Progenitor cell of endocrine pancreas (in vitro differentiated cells): ENCODE results near the gene LHX4. TPM values are rescaled to one million over a fixed set of nuclear protein-coding genes. Genes with fewer than 3 reads are reported as not detected.

Source experiments
- DNase-seq: peaks from one replicate; pipeline ENCODE4 v3.0.0; 2021; ENCODE audit warnings: low spot score; ENCODE audit not compliant: unreplicated experiment
- H3K27ac Mint-ChIP-seq: 2 replicates; pipeline ENCODE4 v1.8.0; 2021; ENCODE audit warnings: mild to moderate bottlenecking, moderate library complexity, mixed read lengths
- H3K27me3 Mint-ChIP-seq: 2 replicates; pipeline ENCODE4 v1.8.0; 2021; ENCODE audit warnings: mixed read lengths
- H3K36me3 Mint-ChIP-seq: 2 replicates; pipeline ENCODE4 v1.8.0; 2022; ENCODE audit warnings: mixed read lengths; ENCODE audit not compliant: insufficient read depth
- H3K4me1 Mint-ChIP-seq: 2 replicates; pipeline ENCODE4 v1.8.0; 2021; ENCODE audit warnings: low read depth, mixed read lengths
- H3K4me3 Mint-ChIP-seq: 2 replicates; pipeline ENCODE4 v1.8.0; 2021; ENCODE audit warnings: low read depth, mild to moderate bottlenecking, moderate library complexity, mixed read lengths
- H3K9me3 Mint-ChIP-seq: 2 replicates; pipeline ENCODE4 v1.8.0; 2021; ENCODE audit warnings: low read depth, mixed read lengths
- CTCF ChIP-seq: fragments of 200-600 bp; sonication (generic); IDR thresholded peaks from one replicate; pipeline ENCODE4 v1.5.0; 2021; ENCODE audit warnings: antibody characterized with exemption, mild to moderate bottlenecking; ENCODE audit not compliant: unreplicated experiment
- long read RNA-seq: library from polyadenylated mRNA; unstranded; transcript quantifications from one replicate; pipeline ENCODE4 v2.0.0, GENCODE V29; 2020
- total RNA-seq: library from RNA; stranded (reverse); gene quantifications from 2 replicates; pipeline ENCODE4 v1.2.1, GENCODE V29; 2021

LHX4 gene
- 0.55 and 0.62 TPM in 2 replicates for total RNA-seq
- long read RNA-seq, partial matches to known transcripts = 0 of 9 reads
- long read RNA-seq, other reads (novel, unspliced or antisense) = 9 of 9 reads

GRCh38 chr1:180229483-180230415, at the start of gene LHX4:
Gene LHX4, plus strand, starts transcription at chr1:180230264. Its CDS starts 266 bp downstream, at chr1:180230530.
- DNase-seq = no peak
- H3K4me3 Mint-ChIP-seq = peak within 1 kb of the TSS; percentile 71
- H3K27ac Mint-ChIP-seq = no peak within 1 kb of the TSS
- TF ChIP-seq CTCF = peak; percentile 7
- no peaks in the 10 kb centered on the region for H3K36me3 Mint-ChIP-seq
- peaks cover 6% of the 10 kb centered on the region for H3K4me1 Mint-ChIP-seq
- H3K9me3 Mint-ChIP-seq = no peaks in the 10 kb centered on the region
- H3K27me3 Mint-ChIP-seq = peaks cover 88% of the 10 kb centered on the region

- no peaks in the 10 kb centered on the region for H3K9me3 Mint-ChIP-seq
- DNase-seq = no peak
- H3K4me1 Mint-ChIP-seq = no peaks in the 10 kb centered on the region
- peaks cover 24% of the 10 kb centered on the region for H3K36me3 Mint-ChIP-seq
- peak; percentile 53 for TF ChIP-seq CTCF
- no peaks in the 10 kb centered on the region for H3K27me3 Mint-ChIP-seq
- H3K4me3 Mint-ChIP-seq = no peak overlapping the region
- no peak overlapping the region for H3K27ac Mint-ChIP-seq
These were observed 49.0 kb upstream of the LHX4 start for GRCh38 chr1:180181048-180181447.

- TF ChIP-seq CTCF = no peak
- no peak overlapping the region for H3K4me3 Mint-ChIP-seq
- no peak overlapping the region for H3K27ac Mint-ChIP-seq
- no peaks in the 10 kb centered on the region for H3K27me3 Mint-ChIP-seq
- H3K9me3 Mint-ChIP-seq = no peaks in the 10 kb centered on the region
- no peak for DNase-seq
- no peaks in the 10 kb centered on the region for H3K4me1 Mint-ChIP-seq
- peaks cover 20% of the 10 kb centered on the region for H3K36me3 Mint-ChIP-seq
These were observed 47.9 kb upstream of the LHX4 start for GRCh38 chr1:180181996-180182642.

GRCh38 chr1:180182643-180183311, 47.3 kb upstream of the LHX4 start:
- no peak for TF ChIP-seq CTCF
- no peak overlapping the region for H3K4me3 Mint-ChIP-seq

GRCh38 chr1:180183426-180183825, 46.6 kb upstream of the LHX4 start:
- H3K4me1 Mint-ChIP-seq = no peaks in the 10 kb centered on the region
- DNase-seq = no peak
- H3K9me3 Mint-ChIP-seq = no peaks in the 10 kb centered on the region
- H3K4me3 Mint-ChIP-seq = no peak overlapping the region
- H3K27ac Mint-ChIP-seq = no peak overlapping the region
- peaks cover 22% of the 10 kb centered on the region for H3K36me3 Mint-ChIP-seq
- H3K27me3 Mint-ChIP-seq = no peaks in the 10 kb centered on the region
- TF ChIP-seq CTCF = no peak

More at GRCh38 chr1:180182643-180183311, 47.3 kb upstream of the LHX4 start:
- Mint-ChIP-seq H3K27ac (no peak overlapping the region), H3K36me3 (peaks cover 20% of the 10 kb centered on the region), H3K27me3 (no peaks in the 10 kb centered on the region), H3K9me3 (no peaks in the 10 kb centered on the region), H3K4me1 (no peaks in the 10 kb centered on the region)
- DNase-seq = no peak
